WTC11 (cell line): ENCODE data around the gene FN3K. TPM values are rescaled to one million over a fixed set of nuclear protein-coding genes. Genes with fewer than 3 reads are reported as not detected.

Experiments used
- ATAC-seq: fragments of 200-7000 bp; cut with Tn5 transposase; 2 replicates; pipeline ENCODE4 v1.10.0; 2021; ENCODE audit warnings: mild to moderate bottlenecking, moderate library complexity
- Bru-seq: library from RNA; stranded (reverse); fragments of 400-500 nt; gene quantifications from one replicate; lab custom pipeline; 2021; lab: Mats Ljungman, UMichigan
- CTCF ChIA-PET: fragments of 300-600 bp; sonication (Branson Sonifier 250); formaldehyde crosslinking; loops from one replicate; lab custom pipeline; 2021; ENCODE audit warnings: antibody characterized with exemption; lab: Charles Lee
- POLR2A ChIA-PET: fragments of 350-600 bp; sonication (Branson Sonifier 250); formaldehyde crosslinking; loops from one replicate; lab custom pipeline; 2021; ENCODE audit warnings: antibody characterized with exemption; lab: Charles Lee
- DNase-seq: peaks from one replicate; pipeline ENCODE4 v3.0.0; 2021; ENCODE audit warnings: low spot score
- H3K27ac Mint-ChIP-seq: 2 replicates; pipeline ENCODE4 v1.8.0; 2021; ENCODE audit warnings: mixed read lengths
- H3K27me3 Mint-ChIP-seq: 2 replicates; pipeline ENCODE4 v1.8.0; 2021; ENCODE audit warnings: low read depth, mild to moderate bottlenecking, moderate library complexity, mixed read lengths
- H3K36me3 Mint-ChIP-seq: 2 replicates; pipeline ENCODE4 v1.8.0; 2021; ENCODE audit warnings: mixed read lengths
- H3K4me1 Mint-ChIP-seq: 2 replicates; pipeline ENCODE4 v1.8.0; 2022; ENCODE audit warnings: mixed read lengths
- H3K4me3 Mint-ChIP-seq: 2 replicates; pipeline ENCODE4 v1.8.0; 2021; ENCODE audit warnings: mild to moderate bottlenecking, moderate library complexity, mixed read lengths
- H3K9me3 Mint-ChIP-seq: 2 replicates; pipeline ENCODE4 v1.8.0; 2021; ENCODE audit warnings: mixed read lengths
- ATF1 ChIP-seq: sonication (generic); formaldehyde crosslinking; IDR thresholded peaks from 2 replicates; pipeline ENCODE4 v1.8.1; 2023; ENCODE audit warnings: mild to moderate bottlenecking, moderate library complexity, missing genetic modification reagents
- CREM ChIP-seq: sonication (generic); formaldehyde crosslinking; IDR thresholded peaks from 2 replicates; pipeline ENCODE4 v1.8.1; 2022; ENCODE audit warnings: mild to moderate bottlenecking, missing genetic modification reagents, moderate library complexity
- E2F4 ChIP-seq: sonication (generic); formaldehyde crosslinking; IDR thresholded peaks from 2 replicates; pipeline ENCODE4 v1.8.1; 2022; ENCODE audit warnings: low read depth, mild to moderate bottlenecking, moderate library complexity, missing genetic modification reagents, borderline replicate concordance
- ETV6 ChIP-seq: sonication (generic); formaldehyde crosslinking; IDR thresholded peaks from 2 replicates; pipeline ENCODE4 v1.8.1; 2022; ENCODE audit warnings: mild to moderate bottlenecking, missing genetic modification reagents
- FOXP1 ChIP-seq: sonication (generic); formaldehyde crosslinking; IDR thresholded peaks from 2 replicates; pipeline ENCODE4 v1.8.0; 2022; ENCODE audit warnings: missing genetic modification reagents, mild to moderate bottlenecking, moderate library complexity, borderline replicate concordance
- HMGXB4 ChIP-seq: sonication (generic); formaldehyde crosslinking; IDR thresholded peaks from 2 replicates; pipeline ENCODE4 v1.8.1; 2023; ENCODE audit warnings: mild to moderate bottlenecking, moderate library complexity, missing genetic modification reagents
- IRF2 ChIP-seq: sonication (generic); formaldehyde crosslinking; IDR thresholded peaks from 2 replicates; pipeline ENCODE4 v1.8.0; 2022; ENCODE audit warnings: low read depth, missing genetic modification reagents, borderline replicate concordance
- MAX ChIP-seq: sonication (generic); formaldehyde crosslinking; IDR thresholded peaks from 2 replicates; pipeline ENCODE4 v1.8.0; 2022; ENCODE audit warnings: mild to moderate bottlenecking, missing genetic modification reagents
- MYBL2 ChIP-seq: sonication (generic); formaldehyde crosslinking; IDR thresholded peaks from 2 replicates; pipeline ENCODE4 v1.8.1; 2023; ENCODE audit warnings: mild to moderate bottlenecking, moderate library complexity, missing genetic modification reagents
- NFE2L1 ChIP-seq: sonication (generic); formaldehyde crosslinking; IDR thresholded peaks from 2 replicates; pipeline ENCODE4 v1.8.1; 2023; ENCODE audit warnings: missing genetic modification reagents
- NR3C1 ChIP-seq: sonication (generic); formaldehyde crosslinking; conservative IDR thresholded peaks from 2 replicates; pipeline ENCODE4 v1.8.1; 2023; ENCODE audit warnings: low read depth, mild to moderate bottlenecking, missing genetic modification reagents
- RELA ChIP-seq: sonication (generic); formaldehyde crosslinking; IDR thresholded peaks from 2 replicates; pipeline ENCODE4 v1.8.1; 2022; ENCODE audit warnings: missing genetic modification reagents, mild to moderate bottlenecking, borderline replicate concordance
- TCF7 ChIP-seq: sonication (generic); formaldehyde crosslinking; IDR thresholded peaks from 2 replicates; pipeline ENCODE4 v1.8.0; 2022; ENCODE audit warnings: mild to moderate bottlenecking, low read depth, missing genetic modification reagents, moderate library complexity
- TEAD1 ChIP-seq: sonication (generic); formaldehyde crosslinking; IDR thresholded peaks from 2 replicates; pipeline ENCODE4 v1.8.0; 2022; ENCODE audit warnings: mild to moderate bottlenecking, missing genetic modification reagents
- TP53 ChIP-seq: sonication (generic); formaldehyde crosslinking; IDR thresholded peaks from 2 replicates; pipeline ENCODE4 v1.8.1; 2023; ENCODE audit warnings: mild to moderate bottlenecking, missing genetic modification reagents
- USF2 ChIP-seq: sonication (generic); formaldehyde crosslinking; IDR thresholded peaks from 2 replicates; pipeline ENCODE4 v1.8.1; 2023; ENCODE audit warnings: mild to moderate bottlenecking, missing genetic modification reagents, moderate library complexity
- ZBTB21 ChIP-seq: sonication (generic); formaldehyde crosslinking; IDR thresholded peaks from 2 replicates; pipeline ENCODE4 v1.8.1; 2023; ENCODE audit warnings: mild to moderate bottlenecking, missing genetic modification reagents, borderline replicate concordance
- ZNF263 ChIP-seq: sonication (generic); formaldehyde crosslinking; IDR thresholded peaks from 2 replicates; pipeline ENCODE4 v1.8.1; 2022; ENCODE audit warnings: low read depth, mild to moderate bottlenecking, moderate library complexity, missing genetic modification reagents
- long read RNA-seq, 3 experiments: library from RNA in 1 of 3; library from capped mRNA in 1 of 3; library from polyadenylated mRNA in 1 of 3; unstranded in 2 of 3; stranded (forward) in 1 of 3; transcript quantifications; one replicate each; pipeline ENCODE4 v2.0.0, GENCODE V29; 2021
- total RNA-seq: library from RNA; stranded (reverse); gene quantifications from 3 replicates; pipeline ENCODE4 v1.2.3, GENCODE V29; 2021
- TF ChIP-seq, protein P1 (sequence below): sonication (generic); formaldehyde crosslinking; IDR thresholded peaks from 2 replicates; pipeline ENCODE4 v1.8.0; 2022; ENCODE audit warnings: mild to moderate bottlenecking, missing genetic modification reagents
- TF ChIP-seq, protein P2 (sequence below): sonication (generic); formaldehyde crosslinking; IDR thresholded peaks from 2 replicates; pipeline ENCODE4 v1.8.0; 2022; ENCODE audit warnings: mild to moderate bottlenecking, missing genetic modification reagents
- TF ChIP-seq, protein P3 (sequence below): sonication (generic); formaldehyde crosslinking; IDR thresholded peaks from 2 replicates; pipeline ENCODE4 v1.8.1; 2022; ENCODE audit warnings: mild to moderate bottlenecking, moderate library complexity, missing genetic modification reagents

Gene FN3K
- 19.3 to 23.6 TPM (median 21.2 TPM) in 3 replicates for total RNA-seq
- percentile 54 among the genes with signal in this experiment for Bru-seq, nascent RNA
- long read RNA-seq, experiment 1: 0 reads
- long read RNA-seq, experiment 2, transcript FN3K-201 (6 exons, 1,434 nt): major isoform, 17 of 23 reads
- long read RNA-seq, experiment 2, partial matches to known transcripts: 2 of 23 reads
- long read RNA-seq, experiment 2, other reads (novel, unspliced or antisense): 4 of 23 reads
- long read RNA-seq, experiment 3: 0 reads

DNA sequence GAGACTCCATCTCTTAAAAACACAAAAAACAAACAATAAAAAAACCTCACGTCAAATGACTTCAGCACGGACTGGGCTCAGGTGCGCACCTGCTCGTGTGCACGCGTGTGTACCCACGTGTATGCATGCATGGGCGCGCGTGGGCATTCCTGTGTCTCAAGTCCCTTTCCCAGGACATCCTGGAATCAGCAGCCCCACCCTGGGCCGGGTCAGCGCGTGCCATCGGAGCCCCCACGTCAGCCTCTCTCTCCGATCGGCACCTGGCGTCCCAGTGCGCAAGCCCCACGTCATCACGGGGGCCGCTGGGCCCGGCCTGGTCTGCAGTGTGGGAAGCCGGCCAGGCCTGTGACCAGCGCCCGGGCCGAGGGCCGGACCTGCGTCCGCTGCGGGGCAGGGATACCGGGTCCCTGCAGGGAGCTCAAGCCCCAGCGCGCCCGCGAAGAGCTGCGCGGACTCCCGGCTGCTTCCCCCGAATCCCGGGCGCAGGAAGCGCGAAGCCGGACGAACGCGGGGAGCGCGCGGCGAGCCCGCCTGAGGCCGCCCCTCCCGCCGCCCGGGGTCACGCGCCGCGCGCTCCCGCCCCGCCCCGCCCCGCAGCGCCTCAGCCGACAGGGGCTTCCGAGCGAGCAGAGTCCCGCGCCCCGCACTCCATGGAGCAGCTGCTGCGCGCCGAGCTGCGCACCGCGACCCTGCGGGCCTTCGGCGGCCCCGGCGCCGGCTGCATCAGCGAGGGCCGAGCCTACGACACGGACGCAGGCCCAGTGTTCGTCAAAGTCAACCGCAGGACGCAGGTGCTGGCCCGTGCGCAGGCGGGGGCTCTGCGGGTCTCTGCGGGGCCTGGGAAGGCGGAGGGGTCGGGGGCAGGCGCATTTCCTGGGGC is at the start of gene FN3K:
Gene FN3K (plus strand): TSS at position 629 of the 880 bp plus-strand sequence. CDS start 22 bp downstream, at position 651.
- CTCF ChIA-PET: interaction anchor here (1.7 kb wide), 1 partner anchor 9 kb away, joined by 6 read pairs; no protein-coding TSS in a partner anchor
- H3K27ac Mint-ChIP-seq: peak within 1 kb of the TSS; percentile 63; the same call in 1 of the 2 replicates

More for the DNA sequence above, at the start of gene FN3K:
- Mint-ChIP-seq H3K4me1 (peaks cover 4% of the 10 kb centered on the region; the same call in 1 of the 2 replicates), H3K9me3 (peaks cover 12% of the 10 kb centered on the region), H3K27me3 (peaks cover 19% of the 10 kb centered on the region), H3K36me3 (peaks cover 25% of the 10 kb centered on the region), H3K4me3 (peak within 1 kb of the TSS; percentile 66)
- POLR2A ChIA-PET: no interaction called here
- ATAC-seq (peak; percentile 84), DNase-seq (peak; percentile 70)
- 0 out of 2 replicates have a peak, but pooled peaks have one; percentile 42 for TF ChIP-seq ZBTB21 (CRISPR knock-in tag)
- no peak for TF ChIP-seq ZNF263 (CRISPR knock-in tag)
- peak; percentile 77 for TF ChIP-seq USF2 (CRISPR knock-in tag)
- 0 out of 2 replicates have a peak, but pooled peaks have one; percentile 14 for TF ChIP-seq RELA (CRISPR knock-in tag)
- peak; percentile 69 for TF ChIP-seq FOXP1 (CRISPR knock-in tag)
- peak; percentile 52; the same call in 1 of the 2 replicates for TF ChIP-seq ETV6 (CRISPR knock-in tag)
- peak; percentile 24; the same call in 1 of the 2 replicates for TF ChIP-seq CREM (CRISPR knock-in tag)
- TF ChIP-seq TCF7: no peak
- 0 out of 2 replicates have a peak, but pooled peaks have one; percentile 40 for TF ChIP-seq MYBL2 (CRISPR knock-in tag)
- TF ChIP-seq ATF1 (CRISPR knock-in tag): no peak
- TF ChIP-seq E2F4: no peak
- TF ChIP-seq TP53: 0 out of 2 replicates have a peak, but pooled peaks have one; percentile 31
- TF ChIP-seq, protein P1, sequence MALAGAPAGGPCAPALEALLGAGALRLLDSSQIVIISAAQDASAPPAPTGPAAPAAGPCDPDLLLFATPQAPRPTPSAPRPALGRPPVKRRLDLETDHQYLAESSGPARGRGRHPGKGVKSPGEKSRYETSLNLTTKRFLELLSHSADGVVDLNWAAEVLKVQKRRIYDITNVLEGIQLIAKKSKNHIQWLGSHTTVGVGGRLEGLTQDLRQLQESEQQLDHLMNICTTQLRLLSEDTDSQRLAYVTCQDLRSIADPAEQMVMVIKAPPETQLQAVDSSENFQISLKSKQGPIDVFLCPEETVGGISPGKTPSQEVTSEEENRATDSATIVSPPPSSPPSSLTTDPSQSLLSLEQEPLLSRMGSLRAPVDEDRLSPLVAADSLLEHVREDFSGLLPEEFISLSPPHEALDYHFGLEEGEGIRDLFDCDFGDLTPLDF: 0 out of 2 replicates have a peak, but pooled peaks have one; percentile 43
- TF ChIP-seq IRF2 (CRISPR knock-in tag): no peak
- peak; percentile 85 for TF ChIP-seq MAX (CRISPR knock-in tag)
- TF ChIP-seq, protein P2, sequence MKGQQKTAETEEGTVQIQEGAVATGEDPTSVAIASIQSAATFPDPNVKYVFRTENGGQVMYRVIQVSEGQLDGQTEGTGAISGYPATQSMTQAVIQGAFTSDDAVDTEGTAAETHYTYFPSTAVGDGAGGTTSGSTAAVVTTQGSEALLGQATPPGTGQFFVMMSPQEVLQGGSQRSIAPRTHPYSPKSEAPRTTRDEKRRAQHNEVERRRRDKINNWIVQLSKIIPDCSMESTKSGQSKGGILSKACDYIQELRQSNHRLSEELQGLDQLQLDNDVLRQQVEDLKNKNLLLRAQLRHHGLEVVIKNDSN (CRISPR knock-in tag): peak; percentile 22; the same call in 1 of the 2 replicates
- TF ChIP-seq, protein P3, sequence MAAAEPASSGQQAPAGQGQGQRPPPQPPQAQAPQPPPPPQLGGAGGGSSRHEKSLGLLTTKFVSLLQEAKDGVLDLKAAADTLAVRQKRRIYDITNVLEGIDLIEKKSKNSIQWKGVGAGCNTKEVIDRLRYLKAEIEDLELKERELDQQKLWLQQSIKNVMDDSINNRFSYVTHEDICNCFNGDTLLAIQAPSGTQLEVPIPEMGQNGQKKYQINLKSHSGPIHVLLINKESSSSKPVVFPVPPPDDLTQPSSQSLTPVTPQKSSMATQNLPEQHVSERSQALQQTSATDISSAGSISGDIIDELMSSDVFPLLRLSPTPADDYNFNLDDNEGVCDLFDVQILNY (CRISPR knock-in tag): peak; percentile 61
- peak; percentile 34; the same call in 1 of the 2 replicates for TF ChIP-seq HMGXB4 (CRISPR knock-in tag)
- TF ChIP-seq NR3C1 (CRISPR knock-in tag): no peak; the same call in 1 of the 2 replicates
- TF ChIP-seq TEAD1 (CRISPR knock-in tag): peak; percentile 48; the same call in 1 of the 2 replicates
- TF ChIP-seq NFE2L1 (CRISPR knock-in tag): peak; percentile 1; the same call in 1 of the 2 replicates
